Spleen (tissue), 11 donors: ENCODE measurements around the gene TMEM120A. TPM values are rescaled to one million over a fixed set of nuclear protein-coding genes. Genes with fewer than 3 reads are reported as not detected.

Source experiments
- DNase-seq: peaks from one replicate; pipeline ENCODE4 v3.0.0-alpha.2; 2020
- H3K27ac ChIP-seq, 8 donors: fragments of 200-600 bp; sonication (generic) in 7 of 8; 1 replicate in 4 of 8; 2 replicates in 4 of 8; pipeline versions ENCODE4 v1.5.0 to v1.8.0; 2016 to 2021; ENCODE audit warnings: inconsistent platforms in 4 of 8, mild to moderate bottlenecking in 4 of 8, moderate library complexity in 1 of 8
- H3K27me3 ChIP-seq, 7 donors: fragments of 200-600 bp; sonication (generic) in 6 of 7; replicated peaks in 1 of 7; 1 replicate in 4 of 7; 2 replicates in 3 of 7; pipeline versions ENCODE4 v1.5.0 to v1.8.0; 2016 to 2021; ENCODE audit warnings: inconsistent platforms in 3 of 7, mild to moderate bottlenecking in 1 of 7
- H3K36me3 ChIP-seq, 6 donors: fragments of 200-600 bp; sonication (generic) in 5 of 6; 1 replicate in 4 of 6; 2 replicates in 2 of 6; pipeline versions ENCODE4 v1.5.0 to v1.8.0; 2016 to 2021; ENCODE audit warnings: inconsistent platforms in 2 of 6
- H3K4me1 ChIP-seq, 6 donors: fragments of 200-600 bp; sonication (generic) in 5 of 6; 1 replicate in 3 of 6; 2 replicates in 3 of 6; pipeline versions ENCODE4 v1.5.0 to v1.8.0; 2016 to 2021; ENCODE audit warnings: inconsistent platforms in 3 of 6
- H3K4me3 ChIP-seq, 8 donors: fragments of 200-600 bp; sonication (generic) in 7 of 8; 1 replicate in 4 of 8; 2 replicates in 4 of 8; pipeline versions ENCODE4 v1.5.0 to v1.8.0; 2016 to 2021; ENCODE audit warnings: inconsistent platforms in 4 of 8, mild to moderate bottlenecking in 4 of 8, moderate library complexity in 2 of 8
- H3K9me3 ChIP-seq, 8 donors: fragments of 200-600 bp; sonication (generic) in 7 of 8; 1 replicate in 4 of 8; 2 replicates in 4 of 8; pipeline versions ENCODE4 v1.5.0 to v1.8.0; 2016 to 2021; ENCODE audit warnings: inconsistent platforms in 4 of 8
- CTCF ChIP-seq, 11 experiments: fragments of 200-600 bp in 7 of 11; fragments of 450-650 bp in 4 of 11; sonication (generic) in 4 of 11; IDR thresholded peaks in 8 of 11; conservative IDR thresholded peaks in 3 of 11; 1 replicate in 7 of 11; 2 replicates in 4 of 11; pipeline versions ENCODE4 v1.4.0 to v1.8.0; 2016 to 2021; ENCODE audit warnings: antibody characterized with exemption in 11 of 11, inconsistent platforms in 4 of 11, mild to moderate bottlenecking in 1 of 11
- POLR2A ChIP-seq, 3 donors: fragments of 450-650 bp; IDR thresholded peaks; one replicate each; pipeline ENCODE4 v1.5.1; 2017; ENCODE audit warnings: antibody characterized with exemption in 3 of 3, mild to moderate bottlenecking in 1 of 3
- POLR2AphosphoS5 ChIP-seq, 3 donors: sonication (generic); formaldehyde crosslinking; IDR thresholded peaks; one replicate each; pipeline ENCODE4 v1.5.1; 2017; ENCODE audit warnings: antibody characterized with exemption in 3 of 3
- WGBS, 5 donors: extraction: QIAGEN DNeasy Blood & Tissue Kit in 3 of 5; methylation state at CpG; one replicate each; pipeline versions ENCODE4 v1.1.5 to v1.1.7; 2013 to 2018; 5-methylcytosine and 5-hydroxymethylcytosine counted together
- intact Hi-C: fragments of 100-400 bp; cut with DNase I; formaldehyde crosslinking; loops from one replicate; pipeline ENCODE4 v1.15.0; 2023; ENCODE audit warnings: low total_unique reads
- polyA plus RNA-seq, 3 donors: library from polyadenylated mRNA; stranded (reverse); fragments of 200-250 nt; gene quantifications; one replicate each; pipeline ENCODE4 v1.2.1, GENCODE V29; 2013
- total RNA-seq, 7 donors: library from RNA; depleted of rRNA in 3 of 7; stranded (reverse); fragments of >200 nt in 3 of 7; fragmentation: NEBNext Ultra II Directional in 4 of 7; extraction: Animal tissue kit (Norgen Biotek cat#: 25700) in 4 of 7; gene quantifications; one replicate each; pipeline versions ENCODE4 v1.1.0 to v1.2.1, GENCODE V29; 2016 to 2021
- donor health status: healthy with polysubstance abuse.
- donor health status: DM: no; HTN: no; CAD: no; lungs with moderate emphysema.
- donor health status: DM: no; HTN: no; CAD: no.
- donor health status: Bipolar disorder and iron deficiency.
- donor health status: healthy.
- donor health status: DM: no; HTN: no; CAD: no.
- donor health status: DM: yes; HTN: yes; CAD: no.

TMEM120A gene
- total and polyA plus RNA-seq, 10 donors: 24.9 to 66.2 (median 46.6) TPM

GRCh38 chr7:76016191-76016947 is 22.0 kb upstream of the TMEM120A start:
- Histone ChIP-seq H3K36me3 (peaks cover 0 to 98% (median 28%) of the 10 kb centered on the region in 6 donors), H3K27me3 (no peaks in the 10 kb centered on the region), H3K4me3 (no peak overlapping the region), H3K27ac (no peak overlapping the region), H3K4me1 (peaks cover 0 to 12% (median 7%) of the 10 kb centered on the region in 6 donors), H3K9me3 (no peaks in the 10 kb centered on the region)
- DNase-seq: no peak
- TF ChIP-seq CTCF (IDR thresholded peaks at IDR 0.05 in 8 of 11, conservative IDR thresholded peaks at IDR 0.05 in 3 of 11): no peak
- no peak for TF ChIP-seq POLR2AphosphoS5 (IDR thresholded peaks at IDR 0.05)
- TF ChIP-seq POLR2A (IDR thresholded peaks at IDR 0.05): no peak
- intact Hi-C loops: no loop called here
- WGBS, 5 donors: 90 to 95% (median 93%) methylated on average over 13 of the region's 13 CpGs

GRCh38 chr7:76011442-76011861 is 17.1 kb upstream of the TMEM120A start:
- Histone ChIP-seq H3K27ac (no peak overlapping the region), H3K4me3 (no peak overlapping the region), H3K4me1 (peaks cover 0 to 25% (median 19%) of the 10 kb centered on the region in 6 donors), H3K9me3 (no peaks in the 10 kb centered on the region), H3K36me3 (peaks cover 0 to 69% (median 15%) of the 10 kb centered on the region in 6 donors), H3K27me3 (no peaks in the 10 kb centered on the region)
- DNase-seq: no peak
- WGBS, 5 donors: 65 to 81% (median 73%) methylated on average over 8 of the region's 8 CpGs
- TF ChIP-seq POLR2A (IDR thresholded peaks at IDR 0.05) (no peak), POLR2AphosphoS5 (IDR thresholded peaks at IDR 0.05) (no peak), CTCF (IDR thresholded peaks at IDR 0.05 in 8 of 11, conservative IDR thresholded peaks at IDR 0.05 in 3 of 11) (no peak)
- intact Hi-C loops: no loop called here

GRCh38 chr7:76009672-76010600 is 15.5 kb upstream of the TMEM120A start:
- H3K4me3 ChIP-seq: no peak overlapping the region
- WGBS, 5 donors: 92 to 95% (median 94%) methylated on average over 11 of the region's 11 CpGs
- no peak for DNase-seq
- H3K9me3 ChIP-seq: no peaks in the 10 kb centered on the region
- peaks cover 0 to 70% (median 20%) of the 10 kb centered on the region in 6 donors for H3K36me3 ChIP-seq
- no peak for TF ChIP-seq POLR2AphosphoS5 (IDR thresholded peaks at IDR 0.05)
- no peak for TF ChIP-seq CTCF (IDR thresholded peaks at IDR 0.05 in 8 of 11, conservative IDR thresholded peaks at IDR 0.05 in 3 of 11)
- TF ChIP-seq POLR2A (IDR thresholded peaks at IDR 0.05): no peak
- peaks cover 0 to 25% (median 19%) of the 10 kb centered on the region in 6 donors for H3K4me1 ChIP-seq
- intact Hi-C loops: no loop called here
- H3K27ac ChIP-seq: peak overlapping the region in 3 of 8 donors; percentile 52 to 73 (median 56)
- H3K27me3 ChIP-seq: no peaks in the 10 kb centered on the region
